ENCODE results near the gene TCP10L.

Gene TCP10L

DNA sequence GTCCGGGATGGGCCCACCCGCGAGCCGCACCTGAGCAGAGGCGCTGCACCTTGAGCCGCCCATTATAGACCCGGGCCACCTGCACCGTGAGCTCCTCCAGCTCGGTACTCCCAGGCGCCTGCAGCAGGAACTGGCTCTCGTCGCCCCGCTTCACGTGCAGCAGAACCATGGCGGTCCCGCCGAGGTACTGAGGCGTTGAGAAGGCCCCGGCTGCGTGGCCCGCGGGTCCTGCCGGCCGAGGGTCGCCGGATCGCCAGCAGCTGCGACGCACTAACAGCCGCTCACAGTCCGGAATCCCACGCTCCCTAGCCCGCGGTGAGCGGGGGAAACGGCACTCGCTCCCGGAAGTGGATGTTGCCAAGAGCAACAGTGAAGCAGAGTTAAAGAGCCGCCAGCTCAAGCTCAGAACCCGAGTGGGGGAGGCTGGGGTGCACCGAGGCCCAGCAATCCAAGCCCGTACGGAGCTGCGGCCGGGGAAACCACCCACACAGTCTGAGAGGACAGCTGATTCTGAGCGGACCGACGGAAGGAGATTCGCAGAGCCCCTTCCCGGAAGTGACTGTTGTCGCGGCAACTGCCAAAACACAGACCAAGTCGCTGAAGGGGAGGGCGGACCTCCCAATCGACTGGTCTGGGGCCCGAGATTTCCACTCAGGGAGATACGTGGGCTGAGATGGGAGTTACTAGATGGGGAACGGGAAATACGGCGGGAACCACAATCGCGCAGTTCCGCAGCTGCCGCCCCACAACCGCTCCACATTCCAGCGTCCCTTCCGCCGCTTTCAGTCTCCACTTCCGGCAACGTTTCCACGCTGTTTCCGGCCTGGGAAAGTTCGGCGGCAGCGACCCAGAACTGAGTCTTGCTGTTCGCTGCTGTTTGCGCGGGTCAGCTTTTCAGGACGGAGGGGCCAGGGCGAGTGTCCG is 27.0 kb upstream of the TCP10L start, which contains the start of gene CFAP298 (continued):
- TF ChIP-seq, protein P1, sequence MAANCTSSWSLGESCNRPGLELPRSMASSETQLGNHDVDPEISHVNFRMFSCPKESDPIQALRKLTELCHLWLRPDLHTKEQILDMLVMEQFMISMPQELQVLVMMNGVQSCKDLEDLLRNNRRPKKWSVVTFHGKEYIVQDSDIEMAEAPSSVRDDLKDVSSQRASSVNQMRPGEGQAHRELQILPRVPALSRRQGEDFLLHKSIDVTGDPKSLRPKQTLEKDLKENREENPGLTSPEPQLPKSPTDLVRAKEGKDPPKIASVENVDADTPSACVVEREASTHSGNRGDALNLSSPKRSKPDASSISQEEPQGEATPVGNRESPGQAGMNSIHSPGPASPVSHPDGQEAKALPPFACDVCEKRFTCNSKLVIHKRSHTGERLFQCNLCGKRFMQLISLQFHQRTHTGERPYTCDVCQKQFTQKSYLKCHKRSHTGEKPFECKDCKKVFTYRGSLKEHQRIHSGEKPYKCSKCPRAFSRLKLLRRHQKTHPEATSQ (tag by site-specific recombination; IDR thresholded peaks at IDR 0.05) = peak; percentile 99
- TF ChIP-seq ZNF2 (tag by site-specific recombination; IDR thresholded peaks at IDR 0.05) (peak; percentile 98), ZNF132 (tag by site-specific recombination; IDR thresholded peaks at IDR 0.05; ENCODE audit: borderline replicate concordance) (no peak), ZNF571 (tag by site-specific recombination; IDR thresholded peaks at IDR 0.05) (no peak), SP7 (tag by site-specific recombination; IDR thresholded peaks at IDR 0.05) (peak; percentile 96), ZNF624 (tag by site-specific recombination; IDR thresholded peaks at IDR 0.05) (0 out of 2 replicates have a peak, but pooled peaks have one; percentile 66), ZNF560 (tag by site-specific recombination; IDR thresholded peaks at IDR 0.05; ENCODE audit: borderline replicate concordance) (no peak), REPIN1 (tag by site-specific recombination; IDR thresholded peaks at IDR 0.05; ENCODE audit: low read depth) (no peak; the same call in none of the 2 replicates), ZNF830 (tag by site-specific recombination; IDR thresholded peaks at IDR 0.05; ENCODE audit: low read depth) (no peak), HOXC10 (CRISPR knock-in tag; IDR thresholded peaks at IDR 0.05) (no peak), ZNF16 (tag by site-specific recombination; IDR thresholded peaks at IDR 0.05; ENCODE audit: low read depth) (no peak), ZNF549 (tag by site-specific recombination; IDR thresholded peaks at IDR 0.05) (no peak), ZEB2 (tag by site-specific recombination; IDR thresholded peaks at IDR 0.05) (peak; percentile 89), ZNF174 (tag by site-specific recombination; IDR thresholded peaks at IDR 0.05) (no peak), ZNF561 (tag by site-specific recombination; IDR thresholded peaks at IDR 0.05; ENCODE audit: borderline replicate concordance) (peak; percentile 99), SCRT1 (tag by site-specific recombination; IDR thresholded peaks at IDR 0.05; ENCODE audit: borderline replicate concordance) (no peak), ZNF214 (tag by site-specific recombination; IDR thresholded peaks at IDR 0.05; ENCODE audit: borderline replicate concordance) (no peak), ZNF112 (tag by site-specific recombination; IDR thresholded peaks at IDR 0.05) (no peak), ZNF311 (tag by site-specific recombination; IDR thresholded peaks at IDR 0.05; ENCODE audit: borderline replicate concordance) (no peak), ZNF76 (tag by site-specific recombination; IDR thresholded peaks at IDR 0.05; ENCODE audit: borderline replicate concordance, low read depth) (peak; percentile 94), ZBTB1 (tag by site-specific recombination; IDR thresholded peaks at IDR 0.05) (peak; percentile 84; the same call in 1 of the 2 replicates), ZNF585B (tag by site-specific recombination; IDR thresholded peaks at IDR 0.05) (peak; percentile 21), ZNF658 (tag by site-specific recombination; IDR thresholded peaks at IDR 0.05) (no peak), BCL11B (tag by site-specific recombination; IDR thresholded peaks at IDR 0.05; ENCODE audit: low read depth) (peak; percentile 78; the same call in 1 of the 2 replicates)
- TF ChIP-seq, protein P2, sequence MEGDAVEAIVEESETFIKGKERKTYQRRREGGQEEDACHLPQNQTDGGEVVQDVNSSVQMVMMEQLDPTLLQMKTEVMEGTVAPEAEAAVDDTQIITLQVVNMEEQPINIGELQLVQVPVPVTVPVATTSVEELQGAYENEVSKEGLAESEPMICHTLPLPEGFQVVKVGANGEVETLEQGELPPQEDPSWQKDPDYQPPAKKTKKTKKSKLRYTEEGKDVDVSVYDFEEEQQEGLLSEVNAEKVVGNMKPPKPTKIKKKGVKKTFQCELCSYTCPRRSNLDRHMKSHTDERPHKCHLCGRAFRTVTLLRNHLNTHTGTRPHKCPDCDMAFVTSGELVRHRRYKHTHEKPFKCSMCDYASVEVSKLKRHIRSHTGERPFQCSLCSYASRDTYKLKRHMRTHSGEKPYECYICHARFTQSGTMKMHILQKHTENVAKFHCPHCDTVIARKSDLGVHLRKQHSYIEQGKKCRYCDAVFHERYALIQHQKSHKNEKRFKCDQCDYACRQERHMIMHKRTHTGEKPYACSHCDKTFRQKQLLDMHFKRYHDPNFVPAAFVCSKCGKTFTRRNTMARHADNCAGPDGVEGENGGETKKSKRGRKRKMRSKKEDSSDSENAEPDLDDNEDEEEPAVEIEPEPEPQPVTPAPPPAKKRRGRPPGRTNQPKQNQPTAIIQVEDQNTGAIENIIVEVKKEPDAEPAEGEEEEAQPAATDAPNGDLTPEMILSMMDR (tag by site-specific recombination; IDR thresholded peaks at IDR 0.05) = 0 out of 2 replicates have a peak, but pooled peaks have one; percentile 17
- TF ChIP-seq, protein P3, sequence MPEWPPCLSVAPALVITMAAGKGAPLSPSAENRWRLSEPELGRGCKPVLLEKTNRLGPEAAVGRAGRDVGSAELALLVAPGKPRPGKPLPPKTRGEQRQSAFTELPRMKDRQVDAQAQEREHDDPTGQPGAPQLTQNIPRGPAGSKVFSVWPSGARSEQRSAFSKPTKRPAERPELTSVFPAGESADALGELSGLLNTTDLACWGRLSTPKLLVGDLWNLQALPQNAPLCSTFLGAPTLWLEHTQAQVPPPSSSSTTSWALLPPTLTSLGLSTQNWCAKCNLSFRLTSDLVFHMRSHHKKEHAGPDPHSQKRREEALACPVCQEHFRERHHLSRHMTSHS (tag by site-specific recombination; IDR thresholded peaks at IDR 0.05) = no peak
- TF ChIP-seq, protein P4, sequence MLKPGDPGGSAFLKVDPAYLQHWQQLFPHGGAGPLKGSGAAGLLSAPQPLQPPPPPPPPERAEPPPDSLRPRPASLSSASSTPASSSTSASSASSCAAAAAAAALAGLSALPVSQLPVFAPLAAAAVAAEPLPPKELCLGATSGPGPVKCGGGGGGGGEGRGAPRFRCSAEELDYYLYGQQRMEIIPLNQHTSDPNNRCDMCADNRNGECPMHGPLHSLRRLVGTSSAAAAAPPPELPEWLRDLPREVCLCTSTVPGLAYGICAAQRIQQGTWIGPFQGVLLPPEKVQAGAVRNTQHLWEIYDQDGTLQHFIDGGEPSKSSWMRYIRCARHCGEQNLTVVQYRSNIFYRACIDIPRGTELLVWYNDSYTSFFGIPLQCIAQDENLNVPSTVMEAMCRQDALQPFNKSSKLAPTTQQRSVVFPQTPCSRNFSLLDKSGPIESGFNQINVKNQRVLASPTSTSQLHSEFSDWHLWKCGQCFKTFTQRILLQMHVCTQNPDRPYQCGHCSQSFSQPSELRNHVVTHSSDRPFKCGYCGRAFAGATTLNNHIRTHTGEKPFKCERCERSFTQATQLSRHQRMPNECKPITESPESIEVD (tag by site-specific recombination; IDR thresholded peaks at IDR 0.05) = no peak
- TF ChIP-seq, protein P5, sequence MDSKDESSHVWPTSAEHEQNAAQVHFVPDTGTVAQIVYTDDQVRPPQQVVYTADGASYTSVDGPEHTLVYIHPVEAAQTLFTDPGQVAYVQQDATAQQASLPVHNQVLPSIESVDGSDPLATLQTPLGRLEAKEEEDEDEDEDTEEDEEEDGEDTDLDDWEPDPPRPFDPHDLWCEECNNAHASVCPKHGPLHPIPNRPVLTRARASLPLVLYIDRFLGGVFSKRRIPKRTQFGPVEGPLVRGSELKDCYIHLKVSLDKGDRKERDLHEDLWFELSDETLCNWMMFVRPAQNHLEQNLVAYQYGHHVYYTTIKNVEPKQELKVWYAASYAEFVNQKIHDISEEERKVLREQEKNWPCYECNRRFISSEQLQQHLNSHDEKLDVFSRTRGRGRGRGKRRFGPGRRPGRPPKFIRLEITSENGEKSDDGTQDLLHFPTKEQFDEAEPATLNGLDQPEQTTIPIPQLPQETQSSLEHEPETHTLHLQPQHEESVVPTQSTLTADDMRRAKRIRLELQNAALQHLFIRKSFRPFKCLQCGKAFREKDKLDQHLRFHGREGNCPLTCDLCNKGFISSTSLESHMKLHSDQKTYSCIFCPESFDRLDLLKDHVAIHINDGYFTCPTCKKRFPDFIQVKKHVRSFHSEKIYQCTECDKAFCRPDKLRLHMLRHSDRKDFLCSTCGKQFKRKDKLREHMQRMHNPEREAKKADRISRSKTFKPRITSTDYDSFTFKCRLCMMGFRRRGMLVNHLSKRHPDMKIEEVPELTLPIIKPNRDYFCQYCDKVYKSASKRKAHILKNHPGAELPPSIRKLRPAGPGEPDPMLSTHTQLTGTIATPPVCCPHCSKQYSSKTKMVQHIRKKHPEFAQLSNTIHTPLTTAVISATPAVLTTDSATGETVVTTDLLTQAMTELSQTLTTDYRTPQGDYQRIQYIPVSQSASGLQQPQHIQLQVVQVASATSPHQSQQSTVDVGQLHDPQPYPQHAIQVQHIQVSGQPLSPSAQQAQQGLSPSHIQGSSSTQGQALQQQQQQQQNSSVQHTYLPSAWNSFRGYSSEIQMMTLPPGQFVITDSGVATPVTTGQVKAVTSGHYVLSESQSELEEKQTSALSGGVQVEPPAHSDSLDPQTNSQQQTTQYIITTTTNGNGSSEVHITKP (tag by site-specific recombination; IDR thresholded peaks at IDR 0.05) = peak; percentile 99
- TF ChIP-seq, protein P6, sequence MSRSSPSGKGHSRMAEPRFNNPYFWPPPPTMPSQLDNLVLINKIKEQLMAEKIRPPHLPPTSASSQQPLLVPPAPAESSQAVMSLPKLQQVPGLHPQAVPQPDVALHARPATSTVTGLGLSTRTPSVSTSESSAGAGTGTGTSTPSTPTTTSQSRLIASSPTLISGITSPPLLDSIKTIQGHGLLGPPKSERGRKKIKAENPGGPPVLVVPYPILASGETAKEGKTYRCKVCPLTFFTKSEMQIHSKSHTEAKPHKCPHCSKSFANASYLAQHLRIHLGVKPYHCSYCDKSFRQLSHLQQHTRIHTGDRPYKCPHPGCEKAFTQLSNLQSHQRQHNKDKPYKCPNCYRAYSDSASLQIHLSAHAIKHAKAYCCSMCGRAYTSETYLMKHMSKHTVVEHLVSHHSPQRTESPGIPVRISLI (tag by site-specific recombination; IDR thresholded peaks at IDR 0.05) = no peak
